HG03060 (cell line): ENCODE data around the gene CCL26.
A peak's percentile ranks its signal among the peaks of the same experiment; 100 is the strongest.
"Not testable (repeated sequence)": the region's sequence is repeated elsewhere in the genome, so short reads cannot be mapped to it uniquely, and the experiment has no call there.

ENCODE experiments used
- ATAC-seq: cut with Tn5 transposase; IDR thresholded peaks from one replicate; pipeline ENCODE4 v1.9.1; 2021; ENCODE audit warnings: low read depth, moderate number of reproducible peaks; ENCODE audit not compliant: unreplicated experiment

The CCL26 gene

DNA sequence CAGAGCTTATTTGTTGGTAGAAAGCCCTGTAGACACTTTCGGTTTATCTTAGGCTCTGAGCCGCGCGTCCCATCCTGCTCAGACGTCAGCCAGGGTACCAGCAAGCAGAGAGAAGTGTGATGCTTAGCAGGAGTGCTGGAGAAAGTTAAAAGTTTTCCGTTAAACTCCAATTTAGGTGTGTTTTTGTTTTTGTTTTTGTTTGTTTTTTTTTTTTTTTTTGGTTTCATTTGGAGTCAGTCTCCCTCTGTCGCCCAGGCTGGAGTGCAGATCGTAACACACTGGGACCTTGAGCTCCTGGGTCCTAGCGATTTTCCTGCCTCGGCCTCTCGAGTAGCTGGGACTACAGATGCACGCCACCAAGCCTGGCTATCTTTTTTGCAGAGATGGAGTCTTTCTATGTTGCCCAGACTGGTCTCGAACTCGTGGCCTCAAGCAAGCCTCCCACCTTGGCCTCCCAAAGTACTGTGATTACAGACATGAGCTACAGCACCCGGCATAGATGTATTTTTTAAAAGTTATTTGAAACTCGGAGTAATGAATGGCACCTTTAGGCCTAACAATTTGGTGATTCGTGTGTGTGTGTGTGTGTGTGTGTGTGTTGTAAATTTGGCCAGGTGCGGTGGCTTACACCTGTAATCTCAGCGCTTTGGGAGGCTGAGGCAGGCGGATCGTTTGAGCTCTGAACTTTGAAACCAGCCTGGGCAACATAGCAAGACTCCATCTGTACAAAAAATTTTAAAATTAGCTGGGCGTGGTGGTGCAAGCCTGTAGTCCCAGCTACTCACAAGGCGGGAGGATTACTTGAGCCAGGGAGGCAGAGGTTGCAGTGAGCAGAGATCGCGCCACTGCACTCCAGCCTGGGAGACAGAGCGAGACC is 32.0 kb downstream of the CCL26 start:
- peak; percentile 18 for ATAC-seq

DNA sequence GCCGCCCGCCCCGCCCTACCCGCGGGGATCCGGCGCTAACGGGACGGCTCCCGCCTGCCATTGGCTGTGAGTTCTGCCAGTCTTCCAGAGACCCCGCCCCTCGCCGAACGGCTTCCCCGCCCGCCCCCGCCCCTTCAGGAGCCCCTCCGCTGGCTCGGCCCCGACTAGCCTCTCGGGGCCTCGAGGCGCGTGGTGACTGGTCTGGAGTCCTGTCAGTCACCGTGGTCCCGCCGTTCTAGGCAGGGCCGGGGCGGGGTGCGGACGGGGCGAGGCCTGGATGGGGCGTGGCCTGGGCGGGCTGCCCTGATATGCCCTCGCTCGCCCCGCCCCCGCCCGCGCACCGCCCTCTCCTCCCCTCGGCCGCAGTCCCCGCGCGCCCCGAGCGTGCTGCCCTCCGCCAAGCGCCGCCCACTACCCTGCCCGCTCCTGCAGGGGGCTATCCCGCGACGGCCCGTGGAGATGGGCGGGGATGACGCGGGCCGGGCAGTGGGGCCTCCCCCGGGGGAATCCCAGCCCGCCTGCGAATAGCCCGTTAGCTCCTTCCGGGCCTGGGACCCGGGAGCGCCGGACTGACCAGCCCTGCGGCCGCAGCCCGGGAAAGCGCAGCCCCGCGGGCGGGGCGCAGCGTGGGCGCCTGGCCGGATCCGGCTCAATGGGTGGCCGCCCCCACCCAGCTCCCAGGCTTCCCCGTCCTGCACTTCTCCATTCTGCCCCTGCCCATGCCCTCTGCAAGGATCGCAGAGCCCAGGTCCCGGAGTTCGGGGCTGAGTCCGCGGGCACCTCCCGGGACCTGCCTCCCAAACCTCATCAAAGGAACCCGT is 32.8 kb downstream of the CCL26 start:
- peak; percentile 52 for ATAC-seq

DNA sequence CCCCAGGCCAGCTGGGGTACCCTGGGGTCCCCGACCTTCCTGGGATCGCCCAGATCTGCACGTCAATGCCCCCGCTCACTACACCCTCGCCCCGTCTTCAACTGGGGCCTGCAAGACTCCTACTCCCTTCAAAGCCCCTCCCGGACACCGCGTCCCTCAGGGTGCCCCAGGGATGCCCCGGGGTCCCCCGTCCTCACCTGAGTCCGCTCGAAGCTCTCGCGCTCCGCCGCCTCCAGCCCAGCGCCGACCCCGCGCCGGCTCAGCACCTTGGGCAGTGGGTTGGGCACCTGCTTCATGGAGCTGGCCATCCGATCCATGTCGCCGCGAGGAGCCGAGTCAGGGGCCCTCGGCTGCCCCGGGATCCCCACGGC is 33.4 kb downstream of the CCL26 start, which contains the start of gene HIP1:
HIP1 (minus strand) TSS at position 338 of the 371 bp plus-strand sequence; CDS start at position 317, 21 bp downstream.
- ATAC-seq: peak; percentile 16

DNA sequence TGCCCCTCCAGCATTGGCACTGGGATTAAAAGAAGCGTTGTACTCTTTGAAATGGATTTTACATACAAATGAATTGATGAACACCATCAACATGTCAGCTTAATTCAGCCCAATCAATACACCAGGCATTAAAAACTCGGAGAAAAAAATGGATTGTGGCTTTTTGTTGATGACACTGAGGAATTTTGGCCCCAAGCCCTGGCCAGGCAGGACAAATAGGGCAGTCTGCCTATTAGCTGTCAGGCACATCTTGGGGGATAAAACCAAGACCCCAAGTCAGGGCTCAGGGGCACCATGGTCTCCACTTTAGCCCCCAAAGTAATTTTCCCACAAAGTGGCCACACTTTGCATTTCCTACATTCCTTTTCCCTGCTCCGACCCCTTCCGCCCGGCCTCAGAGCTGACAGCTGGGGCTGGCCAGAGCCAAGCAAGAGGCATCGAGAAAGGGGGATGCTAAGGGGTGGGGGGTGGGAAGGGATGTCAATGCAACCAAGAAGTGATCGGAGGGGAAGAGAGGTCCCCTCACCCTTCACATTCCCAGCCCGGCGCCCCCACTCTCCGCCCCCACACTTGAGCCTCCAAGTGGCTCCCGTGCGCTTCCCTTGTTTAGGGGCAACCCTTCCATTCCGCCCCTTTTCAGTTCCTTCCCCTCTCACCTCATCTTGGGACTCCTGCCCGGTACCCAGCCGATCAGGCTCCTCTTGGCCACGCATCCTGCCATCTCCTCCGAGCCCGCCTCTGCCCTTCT is 34.0 kb downstream of the CCL26 start:
- no peak for ATAC-seq

DNA sequence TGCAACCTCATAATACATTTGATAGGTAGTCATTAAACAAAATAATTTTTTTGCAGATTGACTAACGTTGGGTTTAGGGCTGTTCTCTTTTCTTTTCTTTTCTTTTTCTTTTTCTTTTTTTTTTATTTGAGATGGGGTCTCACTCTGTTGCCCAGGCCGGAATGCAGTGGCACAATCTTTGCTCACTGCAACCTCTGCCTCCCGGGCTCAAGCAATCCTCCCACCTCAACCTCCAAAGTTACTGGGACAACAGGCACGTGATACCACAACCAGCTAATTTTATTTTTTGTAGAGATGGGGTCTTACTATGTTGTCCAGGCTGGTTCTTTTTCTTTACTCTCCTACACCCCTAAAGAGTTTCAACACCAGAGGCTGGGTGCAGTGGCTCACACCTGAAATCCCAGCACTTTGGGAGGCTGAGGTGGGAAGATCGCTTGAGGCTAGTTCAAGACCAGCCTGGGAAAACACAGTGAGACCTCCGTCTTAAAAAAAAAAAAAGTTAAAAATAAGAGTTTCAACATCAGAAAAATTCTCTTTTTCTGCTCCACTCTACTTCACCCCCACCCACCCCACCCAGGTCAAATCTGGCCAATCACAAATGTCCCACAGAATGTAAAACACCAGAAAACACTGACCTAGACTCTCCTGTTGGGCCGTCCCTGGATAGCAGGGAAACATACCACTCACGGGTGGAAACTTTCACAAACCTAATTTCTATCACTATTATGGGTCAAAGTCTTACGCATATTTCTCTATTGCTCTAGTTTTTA is 36.2 kb downstream of the CCL26 start:
- ATAC-seq: no peak

DNA sequence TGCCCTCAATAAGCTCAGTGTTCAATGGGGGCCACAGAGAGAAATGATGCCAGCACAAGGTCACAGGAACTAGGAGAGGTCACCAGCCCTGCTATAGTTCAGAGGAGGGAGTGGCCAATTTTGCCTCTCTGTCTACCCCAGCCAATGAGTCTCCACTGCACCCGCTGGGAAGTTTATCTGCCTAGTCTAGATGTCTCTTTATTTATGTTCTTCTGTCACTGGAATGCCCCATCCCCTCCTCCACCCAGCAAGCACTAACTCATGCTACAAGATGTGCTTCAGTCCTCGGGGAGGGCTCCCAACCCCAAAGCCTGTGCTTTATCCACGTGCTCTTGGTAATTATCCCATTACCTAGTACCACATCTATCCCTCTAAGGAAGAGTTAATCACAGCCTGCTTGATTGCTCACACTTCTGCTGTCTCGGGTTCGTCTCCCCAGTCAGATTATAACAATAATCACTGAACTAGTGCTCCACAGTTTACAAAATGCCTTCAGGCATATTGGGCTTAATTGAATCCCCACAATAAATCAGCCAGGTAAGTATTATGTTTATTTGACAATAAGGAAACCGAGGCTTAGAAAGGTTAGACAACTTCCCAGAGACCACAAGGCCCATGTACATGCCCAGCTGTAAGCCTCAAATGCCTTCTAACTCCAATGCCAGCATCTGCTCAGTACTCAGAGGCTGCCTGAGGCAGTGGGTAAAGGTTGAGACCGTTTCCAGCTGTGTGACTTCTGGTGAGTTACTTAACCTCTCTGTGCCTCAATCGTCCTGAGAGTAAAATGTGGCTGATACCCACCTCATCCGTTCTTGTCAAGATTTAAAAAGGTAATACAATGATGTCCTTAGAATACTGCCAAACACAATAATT is 37.2 kb downstream of the CCL26 start:
- ATAC-seq: no peak

DNA sequence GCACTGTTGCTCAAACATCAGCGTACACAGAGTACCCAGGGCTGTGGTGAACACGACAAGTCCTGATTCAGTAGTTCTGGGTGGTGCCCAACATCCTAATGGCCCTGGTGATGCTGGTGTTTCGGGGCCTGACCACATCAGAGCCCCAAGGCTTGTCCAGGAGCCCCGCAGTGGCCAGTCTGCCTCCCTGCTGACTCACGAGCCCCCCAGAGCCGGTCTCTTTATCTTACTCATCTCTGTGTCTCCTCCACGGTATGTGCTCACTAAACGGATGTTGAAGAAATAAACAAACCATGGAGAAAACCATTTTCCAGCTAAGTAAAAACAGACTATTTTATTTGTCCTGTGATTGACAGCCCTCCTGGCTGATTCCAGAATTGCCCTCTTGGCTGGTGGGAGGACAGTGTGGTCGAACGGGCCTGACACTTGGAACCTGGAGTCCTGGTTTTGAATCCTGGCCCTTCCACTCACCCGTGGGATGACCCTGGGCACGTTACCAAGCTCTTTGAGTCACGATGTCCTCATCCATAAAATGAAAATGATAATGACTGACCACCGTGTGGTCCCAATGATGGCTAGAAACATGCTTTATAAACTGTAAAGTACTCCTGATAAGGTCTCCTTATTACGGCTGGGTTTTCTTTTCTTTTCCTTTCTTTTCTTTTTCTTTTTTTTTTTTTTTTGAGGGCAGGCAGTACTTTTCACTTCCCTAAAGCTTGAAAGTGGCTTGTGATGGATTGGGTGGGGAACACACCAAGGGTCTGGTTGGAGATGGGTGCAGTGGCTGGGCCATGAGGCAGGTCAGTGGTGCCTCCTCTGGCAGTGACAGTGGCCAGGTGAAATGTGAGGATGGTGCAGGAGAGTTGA is 39.0 kb downstream of the CCL26 start:
- no peak for ATAC-seq

DNA sequence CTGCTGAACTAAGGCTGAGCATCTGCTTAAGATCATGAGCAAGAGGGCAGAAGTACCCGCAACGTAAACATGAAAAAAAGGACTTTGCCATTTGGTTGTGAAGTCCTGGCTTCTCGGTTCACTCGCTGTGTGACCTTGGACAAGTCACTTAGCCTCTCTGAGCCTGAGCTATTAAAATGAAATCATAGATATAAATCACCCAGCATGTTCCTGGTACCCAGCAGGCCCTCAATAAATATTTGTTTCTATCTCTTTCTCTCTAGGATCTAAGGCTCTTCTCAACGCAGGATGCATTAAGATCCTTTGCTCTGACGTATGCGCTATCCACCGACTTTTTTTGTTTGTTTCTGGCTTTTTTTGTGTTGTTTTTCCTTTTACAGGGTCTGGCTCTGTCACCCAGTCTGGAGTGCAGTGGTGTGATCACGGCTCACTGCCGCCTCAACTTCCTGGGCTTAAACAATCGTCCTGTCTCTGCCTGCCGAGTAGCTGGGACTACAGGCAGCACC is 39.9 kb downstream of the CCL26 start:
- ATAC-seq: no peak

DNA sequence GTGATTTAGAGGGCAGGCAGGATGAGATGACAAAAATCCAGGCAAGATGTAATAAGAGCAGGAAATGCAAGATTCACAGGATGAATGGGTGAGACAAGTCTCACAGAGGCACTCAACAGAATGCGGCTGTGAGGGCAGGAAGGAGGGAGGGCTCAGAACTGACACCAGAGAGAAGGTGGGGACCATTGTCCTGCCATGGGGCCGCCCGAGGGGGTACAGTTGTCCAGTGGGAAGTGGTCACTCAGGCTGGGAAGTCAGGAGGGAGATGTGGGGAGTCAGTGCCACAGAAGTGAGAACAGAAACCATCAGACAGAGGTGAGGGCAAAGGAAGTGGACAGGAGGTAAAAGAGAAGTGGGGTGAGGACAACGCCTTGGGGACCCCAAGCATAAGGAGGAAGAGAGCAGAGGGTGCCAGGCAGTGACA is 42.1 kb downstream of the CCL26 start:
- ATAC-seq: no peak

DNA sequence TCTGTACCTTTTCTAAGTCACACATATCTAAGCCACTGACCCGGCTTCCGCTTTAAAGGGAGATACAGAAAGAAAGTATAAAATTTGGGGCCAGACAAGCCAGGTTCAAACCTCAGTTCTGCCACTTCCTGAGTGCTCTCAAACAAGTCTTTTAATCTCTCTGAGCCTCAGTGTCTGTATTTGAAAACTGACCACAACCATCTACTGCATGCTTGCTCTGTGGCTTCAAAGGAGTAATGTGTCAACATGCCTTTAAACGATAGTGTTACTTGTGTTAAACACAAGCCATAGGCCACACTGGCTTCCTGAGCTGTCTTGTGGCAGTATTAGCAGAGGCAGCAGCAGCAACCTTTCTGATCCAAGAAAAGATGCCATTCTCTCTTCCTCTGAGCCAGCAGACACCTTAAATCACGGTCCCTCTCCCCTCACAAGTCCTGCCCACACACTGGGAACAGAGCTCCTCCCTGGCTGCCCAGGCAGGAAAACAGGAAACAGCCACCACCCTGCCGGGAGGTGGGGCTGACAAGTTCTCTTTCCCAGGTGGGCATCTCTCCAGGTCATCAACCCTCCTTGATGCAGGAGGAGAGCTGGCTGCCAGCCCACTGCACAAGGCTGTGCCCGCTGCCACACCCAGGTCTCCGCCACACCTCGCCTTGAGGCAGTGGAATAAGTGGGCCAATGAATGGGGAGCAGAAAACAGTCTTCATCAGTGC is 44.0 kb downstream of the CCL26 start:
- ATAC-seq: no peak

DNA sequence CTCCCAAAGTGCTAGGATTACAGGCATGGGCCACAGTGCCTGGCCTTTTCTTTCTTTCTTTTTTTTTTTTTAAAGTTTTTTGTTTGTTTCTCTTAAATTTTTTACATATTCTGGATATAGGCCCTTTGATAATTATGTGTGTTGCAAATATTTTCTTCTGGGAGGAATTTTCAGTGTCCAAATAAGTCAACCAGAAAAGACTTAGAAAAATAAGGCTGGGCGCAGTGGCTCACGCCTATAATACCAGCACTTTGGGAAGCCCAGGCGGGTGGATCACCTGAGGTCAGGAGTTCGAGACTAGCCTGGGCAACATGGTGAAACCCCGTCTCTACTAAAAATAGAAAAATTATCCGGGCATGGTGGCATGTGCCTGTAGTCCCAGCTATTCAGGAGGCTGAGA is 44.7 kb downstream of the CCL26 start:
- ATAC-seq: not testable (repeated sequence)

DNA sequence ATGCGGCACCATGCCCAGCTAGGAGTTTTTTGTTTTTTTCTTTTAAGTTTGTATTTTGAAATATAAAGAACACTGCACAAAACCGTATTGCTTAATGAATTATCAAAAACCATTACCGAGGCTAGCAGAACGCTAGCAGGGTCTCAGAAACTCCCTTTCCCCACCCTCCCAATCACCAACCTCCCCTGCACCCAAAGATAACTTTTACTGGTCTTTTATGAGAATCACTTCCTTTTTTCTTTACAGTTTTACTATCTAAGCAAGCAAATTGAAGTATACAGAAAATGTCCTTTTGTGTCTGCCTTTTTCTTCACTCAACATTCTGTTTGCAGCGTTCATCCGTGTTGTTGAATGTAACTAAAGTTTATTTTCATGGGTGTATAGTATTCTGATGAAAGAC is 46.7 kb downstream of the CCL26 start:
- no peak for ATAC-seq

DNA sequence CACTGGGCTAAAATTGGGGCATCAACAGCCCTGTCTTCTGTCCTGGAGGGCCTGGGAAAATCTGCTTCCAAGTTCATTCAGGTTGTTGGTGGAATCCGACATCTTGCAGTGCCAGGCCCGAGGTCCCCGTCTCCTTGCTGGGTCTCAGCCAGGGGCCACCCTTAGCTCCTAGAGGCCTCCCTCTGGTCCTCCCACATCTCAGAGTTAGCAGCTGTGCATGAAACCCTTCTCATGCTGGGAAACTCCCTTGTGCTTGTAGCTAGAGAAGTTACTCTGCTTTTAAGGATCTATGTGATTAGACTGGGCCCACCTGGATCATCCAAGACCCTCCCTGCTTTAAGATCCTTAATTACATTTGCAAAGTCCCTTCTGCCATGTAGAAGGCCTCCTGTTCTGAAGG is 48.6 kb downstream of the CCL26 start:
- ATAC-seq: no peak

DNA sequence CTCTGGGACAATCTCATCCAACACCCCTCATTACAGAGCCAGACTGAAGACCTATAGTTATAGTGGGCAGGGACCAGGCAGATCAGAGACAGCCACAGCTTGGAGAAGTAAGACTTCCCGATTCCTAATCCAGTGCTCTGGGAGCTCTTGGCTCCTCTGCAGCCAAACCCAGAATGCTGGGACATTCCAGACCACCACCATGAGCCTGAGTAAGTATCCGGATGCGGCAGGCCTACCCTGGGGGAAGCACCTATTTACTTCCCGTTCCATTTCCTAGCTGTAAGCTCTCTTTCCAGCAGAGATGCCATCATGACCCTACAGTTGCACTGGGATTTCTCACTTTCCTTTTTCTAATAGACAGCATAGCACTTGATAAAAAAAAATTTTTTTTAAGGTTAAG is 49.6 kb downstream of the CCL26 start:
- ATAC-seq: no peak

DNA sequence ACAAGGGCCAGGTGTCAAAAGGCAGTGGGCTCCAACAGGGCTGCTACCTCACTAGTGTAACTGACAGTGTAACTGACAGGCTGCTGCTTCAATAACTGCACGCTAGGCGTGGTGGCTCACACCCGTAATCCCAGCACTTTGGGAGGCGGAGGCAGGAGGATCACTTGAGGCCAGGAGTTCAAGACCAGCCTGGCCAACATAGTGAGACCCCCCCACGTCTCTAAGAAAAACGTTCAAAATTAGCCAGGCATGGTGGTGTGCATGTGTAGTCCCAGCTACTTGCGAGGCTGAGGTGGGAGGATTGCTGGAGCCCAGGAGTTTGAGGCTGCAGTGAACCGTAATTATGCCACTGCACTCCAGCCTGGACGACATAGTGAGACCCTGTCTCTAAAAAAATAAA is 50.1 kb downstream of the CCL26 start:
- ATAC-seq: not testable (repeated sequence)

DNA sequence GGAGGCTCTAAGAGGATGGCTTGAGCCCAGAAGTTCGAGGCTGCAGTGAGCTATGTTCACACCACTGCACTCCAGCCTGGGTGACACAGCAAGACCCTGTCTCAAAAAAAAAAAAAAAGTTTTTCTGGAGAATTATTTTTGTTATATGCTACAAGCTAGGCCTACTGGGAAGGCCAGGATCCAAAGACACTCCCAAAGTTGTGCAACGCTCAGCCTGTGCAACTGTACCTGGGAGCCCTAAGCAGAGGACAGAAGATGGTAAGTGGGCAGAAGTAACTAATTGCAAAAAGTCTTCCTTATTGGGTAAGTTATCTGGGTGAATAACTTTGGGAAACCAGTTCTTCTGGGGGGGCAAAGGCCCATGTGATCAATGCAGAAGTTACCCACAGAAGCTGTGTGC is 50.6 kb downstream of the CCL26 start:
- no peak for ATAC-seq

DNA sequence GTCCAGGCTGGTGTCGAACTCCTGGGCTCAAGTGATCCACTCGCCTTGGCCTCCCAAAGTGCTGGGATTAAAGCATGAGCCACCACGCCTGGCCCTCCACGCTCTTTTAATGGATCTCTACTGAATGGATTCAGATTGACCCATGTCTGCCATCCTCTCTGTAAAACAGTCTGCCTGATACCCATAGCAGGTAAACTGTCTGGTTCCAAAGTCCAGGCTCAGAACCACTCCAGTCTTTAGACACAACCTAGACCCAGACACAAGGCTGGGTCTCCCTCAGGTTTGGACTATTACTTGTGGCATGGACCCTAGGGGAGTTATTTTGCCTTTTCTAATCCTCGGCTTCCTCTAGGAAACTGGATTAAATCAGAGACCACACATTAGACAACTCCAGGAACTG is 52.4 kb downstream of the CCL26 start:
- ATAC-seq: no peak
